OCI-LY7 (cell line): ENCODE data around the gene TPO. TPM values are rescaled to one million over a fixed set of nuclear protein-coding genes. Genes with fewer than 3 reads are reported as not detected.

Source experiments
- BruUV-seq: library from RNA; stranded (reverse); fragments of 400-500 nt; replicated peaks from 2 replicates; lab custom pipeline; 2021; lab: Mats Ljungman, UMichigan
- CTCF ChIA-PET: fragments of 300-600 bp; sonication (Branson Sonifier 250); formaldehyde crosslinking; loops from one replicate; lab custom pipeline; 2022; ENCODE audit warnings: antibody characterized with exemption; ENCODE audit not compliant: unreplicated experiment; lab: Charles Lee
- POLR2A ChIA-PET: fragments of 300-600 bp; sonication (Branson Sonifier 250); formaldehyde crosslinking; loops from one replicate; lab custom pipeline; 2022; ENCODE audit warnings: antibody characterized with exemption; lab: Charles Lee
- DNase-seq: peaks from one replicate; pipeline ENCODE4 v3.0.0-alpha.2; 2015; ENCODE audit warnings: low spot score
- H2AFZ ChIP-seq: fragments of 200-600 bp; sonication (generic), shearing (Covaris generic); 2 replicates; pipeline ENCODE4 v1.6.1; 2014; ENCODE audit warnings: mild to moderate bottlenecking, antibody characterized with exemption, low read length, moderate library complexity
- H3K27ac ChIP-seq: fragments of 200-600 bp; sonication (generic); 2 replicates; pipeline ENCODE4 v1.5.1; 2014; ENCODE audit warnings: mixed run types, low read depth, mild to moderate bottlenecking, moderate library complexity, low read length, inconsistent platforms; ENCODE audit not compliant: poor library complexity, severe bottlenecking
- H3K36me3 ChIP-seq: fragments of 200-600 bp; sonication (generic); 2 replicates; pipeline ENCODE4 v1.6.1; 2014; ENCODE audit warnings: mild to moderate bottlenecking, antibody characterized with exemption, low read length, moderate library complexity, mixed read lengths; ENCODE audit not compliant: insufficient read depth
- H3K4me1 ChIP-seq: fragments of 200-600 bp; sonication (generic); 2 replicates; pipeline ENCODE4 v1.5.1; 2014; ENCODE audit warnings: mild to moderate bottlenecking, low read length; ENCODE audit not compliant: insufficient read depth, poor library complexity, severe bottlenecking
- H3K4me2 ChIP-seq: fragments of 200-600 bp; sonication (generic); 2 replicates; pipeline ENCODE4 v1.6.1; 2014; ENCODE audit warnings: mild to moderate bottlenecking, low read length
- H3K4me3 ChIP-seq: fragments of 200-600 bp; sonication (generic); 2 replicates; pipeline ENCODE4 v1.5.1; 2014; ENCODE audit warnings: mild to moderate bottlenecking, low read depth, low read length; ENCODE audit not compliant: poor library complexity, severe bottlenecking
- H3K79me2 ChIP-seq: fragments of 200-600 bp; sonication (generic); 2 replicates; pipeline ENCODE4 v1.6.1; 2016; ENCODE audit warnings: low read depth, mild to moderate bottlenecking, low read length, moderate library complexity, mixed read lengths; ENCODE audit not compliant: insufficient read depth
- H3K9me2 ChIP-seq: fragments of 200-600 bp; sonication (generic); 2 replicates; pipeline ENCODE4 v1.6.1; 2016; ENCODE audit warnings: mild to moderate bottlenecking, low read length, mixed read lengths; ENCODE audit not compliant: insufficient read depth
- H3K9me3 ChIP-seq: fragments of 200-600 bp; sonication (generic); 2 replicates; pipeline ENCODE4 v1.6.1; 2014; ENCODE audit warnings: mild to moderate bottlenecking, mixed run types, low read length, mixed read lengths
- H4K20me1 ChIP-seq: fragments of 200-600 bp; sonication (generic); 2 replicates; pipeline ENCODE4 v1.6.1; 2014; ENCODE audit warnings: mild to moderate bottlenecking, antibody characterized with exemption, low read length, moderate library complexity, mixed read lengths; ENCODE audit not compliant: insufficient read depth
- EZH2phosphoT487 ChIP-seq: fragments of 200-600 bp; sonication (generic); IDR thresholded peaks from 2 replicates; pipeline ENCODE4 v1.6.1; 2018; ENCODE audit warnings: low read depth, borderline replicate concordance, mild to moderate bottlenecking, mixed run types, antibody characterized with exemption, low read length, moderate library complexity, mixed read lengths
- intact Hi-C: fragments of 100-400 bp; cut with micrococcal nuclease; formaldehyde crosslinking; loops from one replicate; pipeline ENCODE4 v1.10.0; 2022; ENCODE audit not compliant: unreplicated experiment
- total RNA-seq, 2 experiments: library from RNA; depleted of rRNA in 1 of 2; stranded (reverse); fragments of >200 nt in 1 of 2; shearing (Covaris generic) in 1 of 2; gene quantifications; 2 replicates each; pipeline ENCODE4 v1.2.3, GENCODE V29; 2014 to 2022
- TF ChIP-seq, protein P1 (sequence below): fragments of 200-600 bp; sonication (generic); conservative IDR thresholded peaks from 2 replicates; pipeline ENCODE4 v1.5.1; 2014; ENCODE audit warnings: mild to moderate bottlenecking, antibody characterized with exemption, low read length, moderate library complexity, mixed read lengths

The TPO gene
- total RNA-seq, 2 experiments from 2014 or later = not detected

DNA sequence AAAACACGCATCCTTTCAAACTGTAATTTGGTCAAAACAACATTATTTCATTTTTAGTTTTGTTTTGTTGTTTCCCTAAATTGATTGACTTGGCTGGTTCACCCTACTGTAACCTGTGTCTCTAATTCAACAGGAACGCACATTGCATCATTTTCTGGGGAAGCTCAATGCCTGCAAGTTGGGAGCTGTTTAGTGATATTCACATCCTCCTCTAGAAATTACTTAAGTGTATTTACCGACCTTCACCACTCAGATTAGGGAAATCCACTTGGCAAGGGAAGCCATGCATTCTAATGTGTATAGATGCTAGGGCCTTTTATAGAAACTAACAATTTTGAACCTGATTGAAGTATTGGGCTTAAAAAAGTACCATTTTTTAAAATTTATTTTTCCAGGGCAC is 7.3 kb upstream of the TPO start:
- H3K4me1 ChIP-seq = no peaks in the 10 kb centered on the region
- H3K4me3 ChIP-seq = no peak overlapping the region
- POLR2A ChIA-PET = interaction anchor here (0.6 kb wide), 1 partner anchor 212 kb away, joined by 3 read pairs; no protein-coding TSS in a partner anchor
- no peaks in the 10 kb centered on the region for H4K20me1 ChIP-seq
- no peaks in the 10 kb centered on the region for H3K9me2 ChIP-seq
- H2AFZ ChIP-seq = no peak overlapping the region
- DNase-seq = no peak
- no peak overlapping the region for H3K4me2 ChIP-seq
- H3K27ac ChIP-seq = no peak overlapping the region
- no peaks in the 10 kb centered on the region for H3K79me2 ChIP-seq
- CTCF ChIA-PET = no interaction called here
- H3K9me3 ChIP-seq = no peaks in the 10 kb centered on the region
- no TSS peak for BruUV-seq
- no peak for TF ChIP-seq EZH2phosphoT487
- TF ChIP-seq, protein P1, sequence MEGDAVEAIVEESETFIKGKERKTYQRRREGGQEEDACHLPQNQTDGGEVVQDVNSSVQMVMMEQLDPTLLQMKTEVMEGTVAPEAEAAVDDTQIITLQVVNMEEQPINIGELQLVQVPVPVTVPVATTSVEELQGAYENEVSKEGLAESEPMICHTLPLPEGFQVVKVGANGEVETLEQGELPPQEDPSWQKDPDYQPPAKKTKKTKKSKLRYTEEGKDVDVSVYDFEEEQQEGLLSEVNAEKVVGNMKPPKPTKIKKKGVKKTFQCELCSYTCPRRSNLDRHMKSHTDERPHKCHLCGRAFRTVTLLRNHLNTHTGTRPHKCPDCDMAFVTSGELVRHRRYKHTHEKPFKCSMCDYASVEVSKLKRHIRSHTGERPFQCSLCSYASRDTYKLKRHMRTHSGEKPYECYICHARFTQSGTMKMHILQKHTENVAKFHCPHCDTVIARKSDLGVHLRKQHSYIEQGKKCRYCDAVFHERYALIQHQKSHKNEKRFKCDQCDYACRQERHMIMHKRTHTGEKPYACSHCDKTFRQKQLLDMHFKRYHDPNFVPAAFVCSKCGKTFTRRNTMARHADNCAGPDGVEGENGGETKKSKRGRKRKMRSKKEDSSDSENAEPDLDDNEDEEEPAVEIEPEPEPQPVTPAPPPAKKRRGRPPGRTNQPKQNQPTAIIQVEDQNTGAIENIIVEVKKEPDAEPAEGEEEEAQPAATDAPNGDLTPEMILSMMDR = no peak
- intact Hi-C loops = no loop called here
- no peaks in the 10 kb centered on the region for H3K36me3 ChIP-seq

DNA sequence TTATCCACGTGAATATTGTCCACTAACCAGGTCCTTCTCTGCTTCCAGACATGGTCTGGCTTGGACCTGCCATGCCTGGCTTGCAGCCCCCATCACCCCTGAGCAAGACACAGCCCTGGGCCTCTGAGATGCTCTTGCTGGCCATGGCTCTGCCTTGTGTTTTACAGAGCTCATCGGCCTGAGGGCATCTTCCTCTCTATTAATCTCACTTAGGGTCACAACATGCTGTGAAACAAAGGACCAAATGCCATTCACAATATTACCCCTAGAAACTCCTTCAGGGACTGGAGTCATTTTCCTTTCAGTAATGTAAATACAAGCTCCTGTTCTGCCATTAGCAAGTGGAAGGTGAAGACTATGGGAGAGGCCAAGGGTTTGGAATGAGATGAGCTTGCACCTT is 6.8 kb upstream of the TPO start:
- TF ChIP-seq, protein P1 = no peak
- no peak for TF ChIP-seq EZH2phosphoT487
- Histone ChIP-seq H3K27ac (no peak overlapping the region), H3K36me3 (no peaks in the 10 kb centered on the region), H3K9me3 (no peaks in the 10 kb centered on the region), H3K4me2 (no peak overlapping the region), H2AFZ (no peak overlapping the region), H3K4me1 (no peaks in the 10 kb centered on the region), H3K79me2 (no peaks in the 10 kb centered on the region), H4K20me1 (no peaks in the 10 kb centered on the region), H3K9me2 (no peaks in the 10 kb centered on the region), H3K4me3 (no peak overlapping the region)
- no TSS peak for BruUV-seq
- ChIA-PET CTCF (no interaction called here), POLR2A (no interaction called here)
- DNase-seq = no peak
- intact Hi-C loops = no loop called here

DNA sequence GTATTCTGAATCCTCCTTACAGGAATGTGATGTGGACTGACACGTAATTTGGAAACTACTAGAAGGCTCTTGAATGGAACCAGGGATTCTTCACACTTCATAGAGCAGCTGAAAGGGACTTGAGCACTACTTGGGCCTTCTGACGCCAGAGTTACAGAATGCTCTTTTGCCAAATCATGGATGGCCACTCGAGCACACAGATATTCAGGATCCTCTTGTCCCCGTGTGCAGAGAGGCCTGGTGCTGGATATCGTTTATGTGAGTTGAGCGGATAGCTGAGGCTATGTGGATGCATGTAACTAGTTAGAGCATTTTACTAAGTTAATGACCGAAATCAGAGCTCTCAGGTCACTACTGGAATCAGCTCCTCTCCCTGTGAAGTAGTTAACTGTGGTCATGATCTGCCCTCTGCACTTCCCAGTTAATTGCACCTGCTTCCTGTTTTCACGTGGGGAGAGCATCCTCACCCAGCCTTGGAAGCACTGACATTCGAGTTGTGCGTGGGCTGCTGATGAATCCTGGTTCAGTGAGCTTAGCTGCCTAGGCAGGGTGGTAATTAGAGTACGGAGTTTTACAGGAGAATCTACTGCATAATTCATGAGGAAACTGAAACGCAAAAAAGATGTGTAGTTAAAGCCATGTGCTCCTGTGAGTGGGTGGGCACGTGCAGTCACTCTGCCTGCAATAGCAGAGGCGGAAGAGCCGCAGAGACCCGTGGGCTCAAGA is 5.2 kb upstream of the TPO start:
- no TSS peak for BruUV-seq
- intact Hi-C loops = no loop called here
- no peak for DNase-seq
- H3K4me1 ChIP-seq = no peaks in the 10 kb centered on the region
- no peaks in the 10 kb centered on the region for H3K36me3 ChIP-seq
- H3K4me3 ChIP-seq = no peak overlapping the region
- H3K79me2 ChIP-seq = no peaks in the 10 kb centered on the region
- ChIA-PET POLR2A (interaction anchor here (0.5 kb wide), 1 partner anchor 79 kb away, joined by 3 read pairs; no protein-coding TSS in a partner anchor), CTCF (no interaction called here)
- no peak overlapping the region for H3K4me2 ChIP-seq
- no peak for TF ChIP-seq EZH2phosphoT487
- TF ChIP-seq, protein P1 = no peak
- H3K9me2 ChIP-seq = no peaks in the 10 kb centered on the region
- H4K20me1 ChIP-seq = no peaks in the 10 kb centered on the region
- H2AFZ ChIP-seq = no peak overlapping the region
- H3K27ac ChIP-seq = no peak overlapping the region
- H3K9me3 ChIP-seq = no peaks in the 10 kb centered on the region
